ENCODE measurements around the gene RGS12. TPM values are rescaled to one million over a fixed set of nuclear protein-coding genes. Genes with fewer than 3 reads are reported as not detected.
"Not testable (repeated sequence)": the region's sequence is repeated elsewhere in the genome, so short reads cannot be mapped to it uniquely, and the experiment has no call there.

Gene RGS12
- total and polyA plus RNA-seq, 3 experiments from 2014 or later: 2.3 to 3.0 (median 2.4) TPM

DNA sequence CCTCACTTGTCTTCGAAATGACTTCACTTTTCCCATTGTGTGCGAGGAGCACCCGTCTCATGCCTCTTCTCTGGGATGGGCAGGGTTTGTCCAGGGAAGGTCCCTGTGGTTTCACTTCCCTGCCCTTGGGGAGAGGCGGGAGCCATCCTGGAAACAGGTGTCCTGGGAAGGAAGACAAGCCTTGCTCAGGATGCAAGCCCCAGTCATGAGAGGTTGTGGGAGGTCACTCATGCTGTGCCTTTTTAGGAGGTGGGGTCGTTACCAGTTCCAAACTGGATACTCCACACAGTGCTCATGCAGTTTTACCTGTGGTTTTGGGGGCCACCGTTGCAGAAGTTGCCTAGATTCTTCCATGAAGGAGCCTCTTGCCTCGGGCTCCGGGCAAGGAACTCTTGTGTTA is 3.8 kb downstream of the RGS12 start:
- H3K9me3 ChIP-seq (ENCODE audit: low read length): no peaks in the 10 kb centered on the region
- H3K4me3 Mint-ChIP-seq: peak overlapping the region in 1 of 7 donors; percentile 73
- H3K36me3 Mint-ChIP-seq: peaks cover 0 to 2% (median 0%) of the 10 kb centered on the region in 3 donors
- H3K27ac ChIP-seq (ENCODE audit: low read depth, low read length): no peak overlapping the region
- CTCF ChIA-PET: no interaction called here
- H3K27me3 ChIP-seq (ENCODE audit: insufficient read depth, low read length, poor library complexity, severe bottlenecking): no peaks in the 10 kb centered on the region
- peaks cover 0 to 2% (median 0%) of the 10 kb centered on the region in 5 donors for H3K9me3 Mint-ChIP-seq
- H3K4me1 ChIP-seq (ENCODE audit: insufficient read depth, low read length): peaks cover 9% of the 10 kb centered on the region
- H3K27me3 Mint-ChIP-seq: peaks cover under 1 to 3% of the 10 kb centered on the region in 2 donors
- POLR2A ChIA-PET: interaction anchor here (0.5 kb wide), 1 partner anchor 692 kb away, joined by 10 read pairs; no protein-coding TSS in a partner anchor
- peak overlapping the region in 1 of 8 donors; percentile 27 for H3K27ac Mint-ChIP-seq
- no peak for DNase-seq
- H3K4me3 ChIP-seq (ENCODE audit: low read length): no peak overlapping the region
- H3K36me3 ChIP-seq (ENCODE audit: insufficient read depth, low read length): no peaks in the 10 kb centered on the region
- H3K4me1 Mint-ChIP-seq: peaks cover 18 to 29% (median 24%) of the 10 kb centered on the region in 3 donors

DNA sequence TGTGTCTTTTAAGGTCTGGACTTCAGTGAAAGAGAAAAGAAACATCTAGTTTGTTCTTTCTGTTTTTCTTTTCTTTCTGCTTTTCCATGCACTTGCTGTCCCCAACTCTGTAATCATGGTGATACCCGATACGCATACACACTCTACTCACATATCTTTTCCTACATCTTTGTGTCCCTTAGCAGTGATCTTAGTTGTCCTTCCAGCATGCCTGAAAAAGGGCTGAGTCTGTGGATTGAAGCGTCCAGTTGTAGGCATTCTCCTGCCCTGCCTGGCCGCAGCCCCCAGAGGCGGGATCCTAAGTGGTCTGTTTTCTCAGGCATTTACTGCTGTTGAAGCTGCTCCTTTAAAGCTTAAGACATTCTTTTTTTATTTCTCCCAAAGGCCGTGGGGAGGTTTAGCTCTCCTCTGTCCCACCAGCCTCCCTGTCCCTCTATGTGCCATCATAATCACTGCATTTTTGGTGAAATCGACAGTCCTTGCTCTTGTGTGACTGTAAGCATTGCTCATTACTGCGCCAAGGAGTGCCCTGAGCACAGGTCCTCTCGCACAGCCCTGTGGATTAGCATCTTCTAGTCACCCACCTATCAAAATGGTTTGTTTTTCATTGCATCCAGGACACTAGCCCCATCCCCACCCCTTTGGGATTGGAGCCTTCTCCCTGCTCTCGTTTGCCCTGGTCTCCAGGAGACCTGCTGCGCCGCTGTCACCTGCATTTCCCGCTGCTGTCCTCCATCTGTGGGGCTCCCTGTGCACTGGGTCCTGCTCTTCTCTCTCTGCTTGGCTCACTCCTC is 4.4 kb downstream of the RGS12 start:
- Histone ChIP-seq H3K4me1 (ENCODE audit: insufficient read depth, low read length) (peaks cover 12% of the 10 kb centered on the region), H3K36me3 (ENCODE audit: insufficient read depth, low read length) (no peaks in the 10 kb centered on the region), H3K27ac (ENCODE audit: low read depth, low read length) (no peak overlapping the region), H3K27me3 (ENCODE audit: insufficient read depth, low read length, poor library complexity, severe bottlenecking) (no peaks in the 10 kb centered on the region), H3K9me3 (ENCODE audit: low read length) (no peaks in the 10 kb centered on the region), H3K4me3 (ENCODE audit: low read length) (no peak overlapping the region)
- Mint-ChIP-seq H3K9me3 (peaks cover 0 to 2% (median 0%) of the 10 kb centered on the region in 5 donors), H3K4me3 (peak overlapping the region in 1 of 7 donors; percentile 56), H3K36me3 (no peaks in the 10 kb centered on the region), H3K27ac (peak overlapping the region in 1 of 8 donors; percentile 38), H3K27me3 (peaks cover 0 to 3% of the 10 kb centered on the region in 2 donors), H3K4me1 (peaks cover 19 to 32% (median 26%) of the 10 kb centered on the region in 3 donors)
- no peak for DNase-seq
- POLR2A ChIA-PET: no interaction called here
- CTCF ChIA-PET: no interaction called here

DNA sequence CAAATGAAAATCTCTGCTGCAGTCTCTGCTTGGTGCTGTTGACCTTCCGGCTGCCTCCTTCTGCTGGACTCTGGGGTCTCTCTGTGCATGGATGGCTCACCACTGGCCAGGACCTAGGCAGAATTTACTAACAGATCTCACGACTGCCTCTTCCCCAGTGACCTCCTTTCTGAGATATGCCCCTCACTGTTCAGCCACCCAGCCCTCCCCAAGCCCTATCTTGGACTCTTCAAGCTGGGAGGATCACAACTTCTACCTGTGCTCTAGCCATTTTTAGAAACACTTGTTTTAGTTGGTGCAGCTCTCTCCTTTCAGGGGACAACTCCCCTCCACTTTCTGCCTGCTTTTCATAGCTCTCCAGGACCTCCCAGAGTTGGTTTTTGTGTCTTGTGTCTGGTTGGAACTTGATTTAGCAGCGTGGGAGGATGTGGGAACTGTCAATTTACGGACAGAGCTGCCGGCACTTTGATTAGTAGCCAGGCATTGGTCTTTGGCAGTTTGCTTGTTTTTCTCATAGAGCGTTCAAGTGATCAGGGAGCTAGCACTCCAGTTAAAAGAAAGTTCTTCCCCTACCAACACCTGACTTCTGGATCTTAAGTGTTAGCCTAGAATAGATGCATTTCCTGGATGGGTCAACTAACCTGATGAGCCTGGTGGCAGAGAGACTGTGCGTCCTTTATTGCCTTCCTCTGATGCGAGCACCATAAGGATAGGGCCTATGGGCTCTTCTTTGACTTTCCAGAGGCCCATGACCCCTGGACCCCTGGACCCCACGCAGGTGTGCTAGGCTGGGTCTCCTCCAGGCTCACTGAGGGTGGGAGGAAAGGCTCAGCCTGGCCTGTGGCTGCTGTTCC is 6.5 kb downstream of the RGS12 start:
- Histone ChIP-seq H3K27me3 (ENCODE audit: insufficient read depth, low read length, poor library complexity, severe bottlenecking) (no peaks in the 10 kb centered on the region), H3K27ac (ENCODE audit: low read depth, low read length) (no peak overlapping the region), H3K4me1 (ENCODE audit: insufficient read depth, low read length) (peaks cover 31% of the 10 kb centered on the region), H3K36me3 (ENCODE audit: insufficient read depth, low read length) (no peaks in the 10 kb centered on the region), H3K4me3 (ENCODE audit: low read length) (no peak overlapping the region), H3K9me3 (ENCODE audit: low read length) (no peaks in the 10 kb centered on the region)
- ChIA-PET POLR2A (no interaction called here), CTCF (no interaction called here)
- Mint-ChIP-seq H3K9me3 (peaks cover 0 to 2% (median 0%) of the 10 kb centered on the region in 5 donors), H3K4me1 (peaks cover 31 to 45% (median 37%) of the 10 kb centered on the region in 3 donors), H3K27ac (peak overlapping the region in 2 of 8 donors; percentile 17 to 30), H3K4me3 (peak overlapping the region in 1 of 7 donors; percentile 19), H3K27me3 (peaks cover 0 to 9% of the 10 kb centered on the region in 2 donors), H3K36me3 (no peaks in the 10 kb centered on the region)
- DNase-seq: no peak

DNA sequence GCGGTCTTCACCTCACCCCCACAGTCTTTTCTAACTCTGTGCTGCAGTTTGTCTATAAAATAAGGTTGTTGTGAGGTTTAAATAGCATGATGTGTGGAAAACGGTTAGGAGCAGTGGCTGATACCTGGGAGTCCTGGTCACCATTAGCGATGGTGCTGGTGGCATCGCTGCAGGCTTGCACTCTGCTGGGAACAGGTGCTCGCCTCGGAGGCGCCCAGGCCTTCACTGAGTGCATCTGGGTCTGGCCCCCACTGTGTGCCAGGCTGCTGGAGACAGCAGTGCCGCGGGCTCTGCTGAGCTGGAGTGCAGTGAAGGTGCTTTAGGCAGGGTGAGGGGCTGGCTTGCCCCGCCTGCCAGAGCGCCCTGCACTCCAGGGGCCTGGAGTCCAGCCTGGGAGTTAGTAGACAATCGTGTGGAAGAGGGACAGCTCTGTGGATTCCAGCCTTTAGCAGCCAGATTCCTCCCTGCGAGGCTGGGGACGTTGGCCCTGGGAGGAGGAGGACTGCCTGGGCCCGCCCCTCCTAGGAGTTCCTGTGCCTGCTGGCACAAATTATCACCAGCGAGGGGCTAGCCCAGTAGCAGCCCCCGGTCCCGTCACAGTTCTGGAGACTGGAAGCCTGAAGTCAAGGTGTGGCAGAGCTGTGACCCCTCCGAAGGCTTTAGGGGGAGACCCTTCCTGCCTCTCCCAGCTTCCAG is 7.3 kb downstream of the RGS12 start:
- peaks cover 0 to 2% (median 0%) of the 10 kb centered on the region in 5 donors for H3K9me3 Mint-ChIP-seq
- peak in 1 of 5 donors; percentile 40 for DNase-seq
- peaks cover 38% of the 10 kb centered on the region for H3K4me1 ChIP-seq (ENCODE audit: insufficient read depth, low read length)
- peaks cover 33 to 49% (median 40%) of the 10 kb centered on the region in 3 donors for H3K4me1 Mint-ChIP-seq
- H3K27ac Mint-ChIP-seq: no peak overlapping the region
- CTCF ChIA-PET: no interaction called here
- H3K4me3 Mint-ChIP-seq: peak overlapping the region in 2 of 7 donors; percentile 13 to 19
- H3K9me3 ChIP-seq (ENCODE audit: low read length): no peaks in the 10 kb centered on the region
- peaks cover 3 to 8% of the 10 kb centered on the region in 2 donors for H3K27me3 Mint-ChIP-seq
- POLR2A ChIA-PET: no interaction called here
- no peak overlapping the region for H3K4me3 ChIP-seq (ENCODE audit: low read length)
- H3K36me3 Mint-ChIP-seq: no peaks in the 10 kb centered on the region
- H3K27ac ChIP-seq (ENCODE audit: low read depth, low read length): no peak overlapping the region
- no peaks in the 10 kb centered on the region for H3K36me3 ChIP-seq (ENCODE audit: insufficient read depth, low read length)
- H3K27me3 ChIP-seq (ENCODE audit: insufficient read depth, low read length, poor library complexity, severe bottlenecking): no peaks in the 10 kb centered on the region

DNA sequence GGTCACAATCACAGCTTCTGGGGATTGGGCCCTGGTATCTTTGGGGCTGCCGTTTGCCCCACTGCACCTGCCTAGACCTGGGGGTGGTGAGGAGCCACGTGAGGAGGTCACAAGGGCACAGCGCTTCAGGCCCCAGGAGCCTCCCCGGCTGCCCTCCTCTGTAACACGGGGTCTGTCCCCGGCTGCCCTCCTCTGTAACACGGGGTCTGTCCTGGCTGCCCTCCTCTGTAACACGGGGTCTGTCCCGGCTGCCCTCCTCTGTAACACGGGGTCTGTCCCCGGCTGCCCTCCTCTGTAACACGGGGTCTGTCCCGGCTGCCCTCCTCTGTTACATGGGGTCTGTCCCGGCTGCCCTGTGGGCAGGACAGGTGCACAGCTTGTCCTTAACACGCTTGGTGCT is 8.1 kb downstream of the RGS12 start:
- H3K9me3 ChIP-seq (ENCODE audit: low read length); H3K36me3 Mint-ChIP-seq; H3K9me3 Mint-ChIP-seq; CTCF ChIA-PET; H3K27ac ChIP-seq (ENCODE audit: low read depth, low read length); H3K27me3 ChIP-seq (ENCODE audit: insufficient read depth, low read length, poor library complexity, severe bottlenecking); H3K36me3 ChIP-seq (ENCODE audit: insufficient read depth, low read length); POLR2A ChIA-PET; H3K27me3 Mint-ChIP-seq; H3K4me3 ChIP-seq (ENCODE audit: low read length): not testable (repeated sequence)
- Mint-ChIP-seq H3K4me1 (peaks cover 41 to 57% (median 44%) of the 10 kb centered on the region in 3 donors), H3K27ac (peak overlapping the region in 4 of 8 donors; percentile 37 to 79 (median 49)), H3K4me3 (peak overlapping the region in 1 of 7 donors; percentile 57)
- DNase-seq: peak in 1 of 5 donors; percentile 35
- H3K4me1 ChIP-seq (ENCODE audit: insufficient read depth, low read length): peaks cover 46% of the 10 kb centered on the region

DNA sequence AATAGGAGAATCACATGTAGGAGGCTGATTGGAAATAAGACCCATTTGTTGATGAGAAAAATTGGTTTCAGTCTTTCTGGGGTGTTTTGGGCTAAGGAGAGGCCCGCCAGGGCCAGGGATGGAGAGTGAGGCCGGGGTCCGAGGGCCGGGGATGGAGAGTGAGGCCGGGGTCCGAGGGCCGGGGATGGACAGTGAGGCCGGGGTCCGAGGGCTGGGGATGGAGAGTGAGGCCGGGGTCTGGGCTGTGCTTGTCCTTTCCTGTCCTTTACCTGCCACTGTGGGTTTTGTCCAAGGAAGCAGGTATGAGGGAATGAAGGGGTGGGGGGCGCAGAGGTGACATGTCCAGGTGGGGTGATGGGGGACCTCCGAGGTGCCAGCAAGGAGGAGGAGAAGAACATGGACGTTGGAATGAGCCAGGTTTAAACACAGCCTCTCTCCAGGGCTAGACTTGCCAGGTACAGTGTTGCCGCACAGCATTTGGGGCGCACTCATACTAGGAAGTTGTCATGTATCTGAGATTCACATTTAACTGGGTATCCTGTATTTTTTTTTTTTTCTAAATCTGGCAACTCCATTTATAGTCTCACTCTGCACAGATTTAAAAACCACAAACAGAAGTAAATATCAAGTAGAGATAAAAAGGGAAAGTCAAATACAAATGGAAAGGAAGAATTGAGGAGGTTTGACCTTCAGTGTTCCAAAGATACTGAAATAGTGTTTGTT is 8.8 kb downstream of the RGS12 start:
- no peaks in the 10 kb centered on the region for H3K27me3 ChIP-seq (ENCODE audit: insufficient read depth, low read length, poor library complexity, severe bottlenecking)
- peaks cover 44 to 60% (median 44%) of the 10 kb centered on the region in 3 donors for H3K4me1 Mint-ChIP-seq
- no peaks in the 10 kb centered on the region for H3K36me3 ChIP-seq (ENCODE audit: insufficient read depth, low read length)
- peaks cover 0 to 2% (median 0%) of the 10 kb centered on the region in 5 donors for H3K9me3 Mint-ChIP-seq
- no peaks in the 10 kb centered on the region for H3K36me3 Mint-ChIP-seq
- POLR2A ChIA-PET: no interaction called here
- peak in 1 of 5 donors; percentile 45 for DNase-seq
- H3K4me3 Mint-ChIP-seq: peak overlapping the region; percentile 57 to 86 (median 81)
- no peaks in the 10 kb centered on the region for H3K9me3 ChIP-seq (ENCODE audit: low read length)
- peak overlapping the region; percentile 1 to 98 (median 86) for H3K27ac Mint-ChIP-seq
- CTCF ChIA-PET: no interaction called here
- H3K4me3 ChIP-seq (ENCODE audit: low read length): peak overlapping the region; percentile 62
- peaks cover 53% of the 10 kb centered on the region for H3K4me1 ChIP-seq (ENCODE audit: insufficient read depth, low read length)
- peaks cover 8% of the 10 kb centered on the region in 2 donors for H3K27me3 Mint-ChIP-seq
- no peak overlapping the region for H3K27ac ChIP-seq (ENCODE audit: low read depth, low read length)

DNA sequence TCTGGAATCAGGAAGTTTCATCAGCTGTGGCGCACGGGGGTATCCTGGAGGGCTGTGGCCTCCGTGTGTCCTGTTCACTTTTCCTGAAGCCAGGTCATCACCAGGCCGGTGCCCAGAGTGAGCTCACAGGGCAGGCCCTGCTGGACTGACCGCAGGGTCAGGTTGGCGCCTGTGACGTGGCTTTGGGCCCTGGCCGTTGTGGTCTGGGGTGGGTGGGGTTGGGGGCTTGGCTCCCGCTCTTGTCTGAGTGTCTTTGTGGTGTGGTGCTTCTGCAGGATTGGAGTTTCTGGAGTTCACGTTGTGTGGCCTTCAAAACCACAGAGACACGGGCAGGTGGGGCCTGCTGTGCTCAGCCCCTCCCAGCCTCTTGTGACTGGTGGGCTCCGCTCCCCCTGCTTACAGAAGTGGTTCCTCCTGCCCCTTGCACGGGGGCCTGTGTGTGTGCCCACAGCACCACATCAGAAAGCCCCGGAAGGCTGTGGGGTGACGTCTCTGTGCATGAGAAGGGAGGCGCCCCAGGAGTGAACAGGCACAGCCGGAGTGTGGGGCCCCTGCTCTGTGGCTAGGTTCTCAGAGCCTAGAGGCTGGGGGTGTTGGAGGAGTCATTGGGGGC is 9.5 kb downstream of the RGS12 start:
- H3K36me3 ChIP-seq (ENCODE audit: insufficient read depth, low read length): no peaks in the 10 kb centered on the region
- no peaks in the 10 kb centered on the region for H3K27me3 ChIP-seq (ENCODE audit: insufficient read depth, low read length, poor library complexity, severe bottlenecking)
- peaks cover 53% of the 10 kb centered on the region for H3K4me1 ChIP-seq (ENCODE audit: insufficient read depth, low read length)
- peak overlapping the region; percentile 57 to 92 (median 82) for H3K4me3 Mint-ChIP-seq
- H3K9me3 ChIP-seq (ENCODE audit: low read length): no peaks in the 10 kb centered on the region
- CTCF ChIA-PET: no interaction called here
- peak overlapping the region; percentile 62 for H3K4me3 ChIP-seq (ENCODE audit: low read length)
- peaks cover 0 to 2% (median 0%) of the 10 kb centered on the region in 5 donors for H3K9me3 Mint-ChIP-seq
- H3K27me3 Mint-ChIP-seq: peaks cover 8% of the 10 kb centered on the region in 2 donors
- no peaks in the 10 kb centered on the region for H3K36me3 Mint-ChIP-seq
- no peak overlapping the region for H3K27ac ChIP-seq (ENCODE audit: low read depth, low read length)
- peaks cover 44 to 60% (median 44%) of the 10 kb centered on the region in 3 donors for H3K4me1 Mint-ChIP-seq
- DNase-seq: peak; percentile 77 to 97 (median 94)
- POLR2A ChIA-PET: no interaction called here
- H3K27ac Mint-ChIP-seq: peak overlapping the region; percentile 23 to 99 (median 87)
